PC-3 (cell line): Measurements from ENCODE around the gene CELF1. TPM values are rescaled to one million over a fixed set of nuclear protein-coding genes. Genes with fewer than 3 reads are reported as not detected.
"Not testable (repeated sequence)": the region's sequence is repeated elsewhere in the genome, so short reads cannot be mapped to it uniquely, and the experiment has no call there.

Experiments
- ATAC-seq: fragments of 200-7000 bp; cut with Tn5 transposase; 2 replicates; pipeline ENCODE4 v1.9.1; 2020; ENCODE audit warnings: mild to moderate bottlenecking, moderate library complexity
- BruUV-seq: library from RNA; stranded (reverse); fragments of 400-500 nt; replicated peaks from 2 replicates; lab custom pipeline; 2021; lab: Mats Ljungman, UMichigan
- CTCF ChIA-PET: fragments of 300-600 bp; sonication (Branson Sonifier 250); formaldehyde crosslinking; loops from one replicate; lab custom pipeline; 2022; ENCODE audit warnings: antibody characterized with exemption; lab: Charles Lee
- POLR2A ChIA-PET: fragments of 300-600 bp; sonication (Branson Sonifier 250); formaldehyde crosslinking; loops from one replicate; lab custom pipeline; 2022; ENCODE audit warnings: antibody characterized with exemption; ENCODE audit not compliant: unreplicated experiment; lab: Charles Lee
- DNase-seq: peaks from one replicate; pipeline ENCODE4 v3.0.0-alpha.2; 2015
- H2AFZ ChIP-seq: fragments of 300-600 bp; sonication (generic); 2 replicates; pipeline ENCODE4 v1.6.0; 2016; ENCODE audit warnings: antibody characterized with exemption, low read length
- H3F3A ChIP-seq: fragments of 300-600 bp; sonication (generic); one replicate; pipeline ENCODE4 v1.6.0; 2017; ENCODE audit warnings: antibody characterized with exemption, low read length, control low read depth, mild to moderate bottlenecking; ENCODE audit not compliant: unreplicated experiment
- H3K27ac ChIP-seq: fragments of 300-600 bp; sonication (generic); 2 replicates; pipeline ENCODE4 v1.5.1; 2016; ENCODE audit warnings: mild to moderate bottlenecking, low read length
- H3K27me3 ChIP-seq: fragments of 300-600 bp; sonication (generic); 2 replicates; pipeline ENCODE4 v1.6.1; 2016; ENCODE audit warnings: low read length, mixed read lengths
- H3K36me3 ChIP-seq: fragments of 300-600 bp; sonication (generic); 2 replicates; pipeline ENCODE4 v1.6.1; 2016; ENCODE audit warnings: low read depth, mixed run types, low read length, mixed read lengths
- H3K4me1 ChIP-seq: fragments of 300-600 bp; sonication (generic); 2 replicates; pipeline ENCODE4 v1.5.1; 2016; ENCODE audit warnings: low read length; ENCODE audit not compliant: insufficient read depth
- H3K4me2 ChIP-seq: fragments of 300-600 bp; sonication (generic); 2 replicates; pipeline ENCODE4 v1.6.0; 2016; ENCODE audit warnings: low read length
- H3K4me3 ChIP-seq: fragments of 300-600 bp; sonication (generic); 2 replicates; pipeline ENCODE4 v1.5.1; 2016; ENCODE audit warnings: mild to moderate bottlenecking, low read length, mixed read lengths
- H3K79me2 ChIP-seq: fragments of 300-600 bp; sonication (generic); 2 replicates; pipeline ENCODE4 v1.6.1; 2017; ENCODE audit warnings: low read length, mixed read lengths
- H3K9ac ChIP-seq: fragments of 300-600 bp; sonication (generic); 2 replicates; pipeline ENCODE4 v1.6.0; 2016; ENCODE audit warnings: mild to moderate bottlenecking, low read length
- H3K9me2 ChIP-seq: fragments of 300-600 bp; sonication (generic); replicated peaks from 2 replicates; pipeline ENCODE4 v1.6.1; 2016; ENCODE audit warnings: mixed run types, low read length, mixed read lengths
- H3K9me3 ChIP-seq: fragments of 300-600 bp; sonication (generic); 2 replicates; pipeline ENCODE4 v1.6.1; 2016; ENCODE audit warnings: low read length, mixed read lengths
- H4K20me1 ChIP-seq: fragments of 300-600 bp; sonication (generic); 2 replicates; pipeline ENCODE4 v1.6.1; 2016; ENCODE audit warnings: low read length, mixed read lengths
- EZH2 ChIP-seq: fragments of 300-600 bp; sonication (generic); IDR thresholded peaks from one replicate; pipeline ENCODE4 v1.6.1; 2017; ENCODE audit warnings: antibody characterized with exemption, mild to moderate bottlenecking, low read length; ENCODE audit not compliant: unreplicated experiment
- EZH2phosphoT487 ChIP-seq: fragments of 300-600 bp; sonication (generic); IDR thresholded peaks from 2 replicates; pipeline ENCODE4 v1.6.1; 2018; ENCODE audit warnings: mild to moderate bottlenecking, antibody characterized with exemption, low read length, borderline replicate concordance
- intact Hi-C: fragments of 100-400 bp; cut with micrococcal nuclease; formaldehyde crosslinking; loops from 2 replicates; pipeline ENCODE4 v1.9.0; 2023
- total RNA-seq: library from RNA; depleted of rRNA; stranded (reverse); fragments of >200 nt; gene quantifications from 2 replicates; pipeline ENCODE4 v1.2.3, GENCODE V29; 2014
- TF ChIP-seq, protein P1 (sequence below): fragments of 300-600 bp; sonication (generic); conservative IDR thresholded peaks from 2 replicates; pipeline ENCODE4 v1.5.1; 2017; ENCODE audit warnings: antibody characterized with exemption, low read depth, mild to moderate bottlenecking, low read length

Gene CELF1
- total RNA-seq, 1 experiment from 2014 or later: 80.1 TPM

DNA sequence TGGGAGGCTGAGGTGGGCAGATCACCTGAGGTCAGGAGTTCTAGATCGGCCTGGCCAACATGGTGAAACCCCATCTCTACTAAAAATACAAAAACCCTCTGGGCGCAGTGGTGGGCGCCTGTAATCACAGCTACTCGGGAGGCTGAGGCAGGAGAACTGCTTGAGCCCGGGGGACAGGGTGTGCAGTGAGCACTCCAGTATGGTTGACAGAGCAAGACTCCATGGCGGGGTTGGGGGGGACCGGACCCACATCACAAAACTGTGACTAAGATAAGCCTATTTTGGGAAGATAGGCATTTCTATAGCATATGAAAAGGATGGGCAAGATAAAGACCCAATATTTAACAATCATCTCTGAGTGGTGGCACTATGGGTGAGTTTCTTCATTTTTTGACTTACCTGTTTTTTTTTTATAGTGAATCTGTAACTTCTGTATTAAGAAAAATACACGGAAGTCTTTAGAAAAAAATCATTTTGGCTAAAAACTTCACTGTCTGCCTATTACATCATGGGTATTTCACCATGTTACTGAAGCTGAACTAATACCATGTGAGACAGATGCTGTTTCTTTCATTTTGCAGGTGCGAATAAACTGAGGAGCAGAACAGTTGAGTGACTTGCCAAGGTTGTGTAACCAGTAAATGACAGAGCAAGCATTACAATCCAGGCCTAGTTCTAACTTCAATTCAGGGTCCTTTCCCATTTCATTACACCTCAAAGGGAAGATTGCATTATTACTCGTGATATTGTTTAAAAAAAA is 2.5 kb downstream of the CELF1 start:
- H4K20me1 ChIP-seq: peaks cover 34% of the 10 kb centered on the region
- no peaks in the 10 kb centered on the region for H3K9me3 ChIP-seq
- peaks cover 12% of the 10 kb centered on the region; the same call in 1 of the 2 replicates for H3K36me3 ChIP-seq
- no peak overlapping the region for H2AFZ ChIP-seq
- H3K27me3 ChIP-seq: no peaks in the 10 kb centered on the region
- H3K4me1 ChIP-seq: peaks cover 12% of the 10 kb centered on the region
- H3K4me3 ChIP-seq: peak overlapping the region; percentile 93; the same call in 1 of the 2 replicates
- DNase-seq (no peak), ATAC-seq (no peak)
- no peaks in the 10 kb centered on the region for H3K9me2 ChIP-seq
- H3F3A ChIP-seq: no peaks in the 10 kb centered on the region
- BruUV-seq: no TSS peak
- no peak overlapping the region for H3K27ac ChIP-seq
- TF ChIP-seq, protein P1, sequence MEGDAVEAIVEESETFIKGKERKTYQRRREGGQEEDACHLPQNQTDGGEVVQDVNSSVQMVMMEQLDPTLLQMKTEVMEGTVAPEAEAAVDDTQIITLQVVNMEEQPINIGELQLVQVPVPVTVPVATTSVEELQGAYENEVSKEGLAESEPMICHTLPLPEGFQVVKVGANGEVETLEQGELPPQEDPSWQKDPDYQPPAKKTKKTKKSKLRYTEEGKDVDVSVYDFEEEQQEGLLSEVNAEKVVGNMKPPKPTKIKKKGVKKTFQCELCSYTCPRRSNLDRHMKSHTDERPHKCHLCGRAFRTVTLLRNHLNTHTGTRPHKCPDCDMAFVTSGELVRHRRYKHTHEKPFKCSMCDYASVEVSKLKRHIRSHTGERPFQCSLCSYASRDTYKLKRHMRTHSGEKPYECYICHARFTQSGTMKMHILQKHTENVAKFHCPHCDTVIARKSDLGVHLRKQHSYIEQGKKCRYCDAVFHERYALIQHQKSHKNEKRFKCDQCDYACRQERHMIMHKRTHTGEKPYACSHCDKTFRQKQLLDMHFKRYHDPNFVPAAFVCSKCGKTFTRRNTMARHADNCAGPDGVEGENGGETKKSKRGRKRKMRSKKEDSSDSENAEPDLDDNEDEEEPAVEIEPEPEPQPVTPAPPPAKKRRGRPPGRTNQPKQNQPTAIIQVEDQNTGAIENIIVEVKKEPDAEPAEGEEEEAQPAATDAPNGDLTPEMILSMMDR: no peak
- no peak for TF ChIP-seq EZH2
- no peak for TF ChIP-seq EZH2phosphoT487
- POLR2A ChIA-PET: no interaction called here
- H3K4me2 ChIP-seq: peak overlapping the region; percentile 86
- CTCF ChIA-PET: interaction anchor here (0.5 kb wide), 1 partner anchor 96 kb away, joined by 4 read pairs; no protein-coding TSS in a partner anchor
- H3K79me2 ChIP-seq: peaks cover 74% of the 10 kb centered on the region
- intact Hi-C loops: no loop called here
- H3K9ac ChIP-seq: no peak overlapping the region

GRCh38 chr11:47546274-47546673 is 6.7 kb downstream of the CELF1 start:
- H3K9me2 ChIP-seq, H2AFZ ChIP-seq, BruUV-seq, H3K4me2 ChIP-seq, H3K27me3 ChIP-seq, H3K9ac ChIP-seq, H3F3A ChIP-seq, H3K9me3 ChIP-seq, ATAC-seq, H3K27ac ChIP-seq, POLR2A ChIA-PET, CTCF ChIA-PET, intact Hi-C loops, H3K4me3 ChIP-seq, DNase-seq: not testable (repeated sequence)
- Histone ChIP-seq H4K20me1 (peaks cover 37% of the 10 kb centered on the region), H3K4me1 (peaks cover 18% of the 10 kb centered on the region), H3K36me3 (peaks cover 10% of the 10 kb centered on the region; the same call in 1 of the 2 replicates), H3K79me2 (peaks cover 99% of the 10 kb centered on the region)

DNA sequence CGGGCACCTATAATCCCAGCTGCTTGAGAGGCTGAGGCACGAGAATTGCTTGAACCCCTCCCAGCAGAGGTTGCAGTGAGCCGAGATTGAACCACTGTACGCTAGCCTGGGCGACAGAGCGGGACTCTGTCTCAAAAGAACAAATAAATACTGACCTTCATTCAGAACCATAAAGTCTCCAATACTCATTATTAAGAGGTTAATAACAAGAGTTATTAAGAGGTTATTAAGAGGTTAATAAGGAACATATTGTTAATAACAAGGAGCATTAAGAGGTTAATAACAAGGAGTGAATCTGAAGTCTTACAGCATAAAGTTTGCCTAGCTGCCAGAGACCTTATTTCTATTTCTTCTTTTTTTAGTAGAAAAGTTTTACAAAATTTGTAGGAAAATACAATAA is 7.6 kb downstream of the CELF1 start:
- Histone ChIP-seq H4K20me1 (peaks cover 33% of the 10 kb centered on the region; the same call in 1 of the 2 replicates), H3K27ac (no peak overlapping the region), H3K9me2 (no peaks in the 10 kb centered on the region), H3F3A (no peaks in the 10 kb centered on the region), H2AFZ (no peak overlapping the region), H3K27me3 (no peaks in the 10 kb centered on the region), H3K4me1 (peaks cover 18% of the 10 kb centered on the region), H3K36me3 (peaks cover 4% of the 10 kb centered on the region; the same call in 1 of the 2 replicates), H3K79me2 (peaks cover 95% of the 10 kb centered on the region), H3K9me3 (no peaks in the 10 kb centered on the region), H3K9ac (no peak overlapping the region), H3K4me3 (no peak overlapping the region), H3K4me2 (no peak overlapping the region)
- intact Hi-C loops: no loop called here
- BruUV-seq: no TSS peak
- DNase-seq (no peak), ATAC-seq (no peak)
- ChIA-PET CTCF (no interaction called here), POLR2A (interaction anchor here (0.6 kb wide), 1 partner anchor 10 kb away, joined by 6 read pairs; no protein-coding TSS in a partner anchor)
- no peak for TF ChIP-seq EZH2phosphoT487
- no peak for TF ChIP-seq EZH2
- TF ChIP-seq, protein P1: no peak
